GM23338 (cell line): Measurements from ENCODE around the gene VENTX.

Experiments used
- CREB1 ChIP-seq: fragments of 250-450 bp; sonication (Bioruptor Pico); IDR thresholded peaks from 2 replicates; pipeline ENCODE4 v1.5.0; 2020; ENCODE audit warnings: low read depth, mild to moderate bottlenecking, moderate library complexity
- CTCF ChIP-seq, 2 experiments: fragments of 200-600 bp in 1 of 2; sonication (generic) in 1 of 2; conservative IDR thresholded peaks; 2 replicates each; pipeline versions ENCODE4 v1.5.1 to v1.6.1; 2016 to 2017; ENCODE audit warnings: antibody characterized with exemption in 2 of 2, low read depth in 2 of 2, mild to moderate bottlenecking in 2 of 2, moderate library complexity in 1 of 2
- ETS1 ChIP-seq: IDR thresholded peaks from 2 replicates; pipeline ENCODE4 v1.6.1; 2016; ENCODE audit warnings: antibody characterized with exemption
- EZH2 ChIP-seq: fragments of 200-600 bp; sonication (generic); IDR thresholded peaks from one replicate; pipeline ENCODE4 v1.8.0; 2017; ENCODE audit warnings: antibody characterized with exemption, mild to moderate bottlenecking, low read depth; ENCODE audit not compliant: unreplicated experiment
- EZH2phosphoT487 ChIP-seq: fragments of 200-600 bp; sonication (generic); IDR thresholded peaks from one replicate; pipeline ENCODE4 v1.8.1; 2018; ENCODE audit warnings: antibody characterized with exemption; ENCODE audit not compliant: unreplicated experiment
- JUNB ChIP-seq: IDR thresholded peaks from one replicate; pipeline ENCODE4 v1.6.1; 2016; ENCODE audit warnings: antibody characterized with exemption; ENCODE audit not compliant: unreplicated experiment
- POLR2AphosphoS5 ChIP-seq: IDR thresholded peaks from 2 replicates; pipeline ENCODE4 v1.6.1; 2016; ENCODE audit warnings: antibody characterized with exemption, low read depth
- REST ChIP-seq: IDR thresholded peaks from one replicate; pipeline ENCODE4 v1.6.1; 2018; ENCODE audit warnings: antibody characterized with exemption; ENCODE audit not compliant: unreplicated experiment
- ZNF331 ChIP-seq: fragments of 250-450 bp; sonication (Bioruptor Pico); IDR thresholded peaks from 2 replicates; pipeline ENCODE4 v1.5.0; 2020; ENCODE audit warnings: low read depth, mild to moderate bottlenecking, moderate library complexity
- ZNF462 ChIP-seq: fragments of 250-450 bp; sonication (Bioruptor Pico); IDR thresholded peaks from 2 replicates; pipeline ENCODE4 v1.5.0; 2020; ENCODE audit warnings: mild to moderate bottlenecking, moderate library complexity

- TF ChIP-seq CTCF (conservative IDR thresholded peaks at IDR 0.05; ENCODE audit: low read depth in 2 of 2), result no peak
- no peak for TF ChIP-seq POLR2AphosphoS5
- TF ChIP-seq EZH2phosphoT487, result no peak
- no peak for TF ChIP-seq REST
- no peak for TF ChIP-seq ZNF462 (CRISPR knock-in tag)
- no peak for TF ChIP-seq EZH2
- no peak for TF ChIP-seq CREB1 (CRISPR knock-in tag)
- no peak for TF ChIP-seq ZNF331 (CRISPR knock-in tag)
- no peak for TF ChIP-seq JUNB
- no peak for TF ChIP-seq ETS1
Observed at GRCh38 chr10:133217800-133218589, 19.7 kb upstream of the VENTX start.
